Lower leg skin (tissue), 3 donors: ENCODE data around the gene RPL38.
A peak's percentile ranks its signal among the peaks of the same experiment; 100 is the strongest.

Experiments
- POLR2A ChIP-seq, 2 donors: fragments of 450-650 bp; IDR thresholded peaks; one replicate each; pipeline ENCODE4 v1.6.1; 2016 to 2017; ENCODE audit warnings: antibody characterized with exemption in 2 of 2, mild to moderate bottlenecking in 1 of 2, moderate library complexity in 1 of 2
- TF ChIP-seq, protein P1 (sequence below), 3 donors: fragments of 450-650 bp; IDR thresholded peaks; one replicate each; pipeline ENCODE4 v1.5.1; 2016; ENCODE audit warnings: antibody characterized with exemption in 3 of 3, mild to moderate bottlenecking in 3 of 3, moderate library complexity in 2 of 3

DNA sequence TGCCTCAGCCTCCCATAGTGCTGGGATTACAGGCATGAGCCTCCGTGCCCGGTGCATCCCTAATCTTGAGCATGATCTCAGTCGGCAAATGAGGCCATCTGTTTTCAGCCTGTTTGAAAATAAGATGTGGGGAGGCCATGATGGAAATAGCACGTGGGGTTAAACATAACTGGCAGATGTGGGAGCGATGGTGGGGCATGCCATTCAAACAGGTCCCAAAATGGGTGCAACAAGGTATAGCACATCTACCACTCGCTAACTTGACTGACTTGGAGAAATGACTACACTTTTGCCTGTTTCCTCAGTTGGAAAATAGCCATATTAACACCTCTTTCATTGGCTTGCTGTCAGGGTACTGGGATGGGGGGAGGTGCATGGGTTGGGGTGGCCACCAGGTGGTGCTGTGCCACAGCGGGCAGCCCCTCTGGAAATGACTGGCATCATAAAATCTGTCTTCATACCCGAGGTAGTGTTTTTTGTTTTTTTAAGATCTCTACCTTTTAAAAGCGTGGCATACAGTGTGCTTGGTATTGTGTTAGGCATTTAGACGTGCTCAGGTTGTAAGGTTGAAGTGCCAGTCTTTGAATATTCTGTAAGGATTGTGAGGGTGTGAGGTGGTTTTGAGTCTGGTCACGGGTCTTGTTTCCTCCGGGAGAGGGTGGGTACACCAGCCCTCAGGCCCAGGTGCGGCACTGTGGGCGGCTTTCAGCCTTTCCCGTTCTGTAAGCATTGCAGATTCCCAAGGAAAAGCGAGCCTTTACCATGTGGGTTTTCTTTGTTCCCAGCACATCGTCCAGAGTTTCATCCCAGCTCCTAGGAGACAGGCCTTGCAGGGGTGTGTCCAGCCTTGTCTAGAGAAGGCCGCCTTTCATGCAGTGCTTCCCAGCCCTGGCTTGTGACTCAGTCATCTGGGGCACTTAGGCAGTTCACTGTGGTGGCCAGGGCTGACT, 7.0 kb downstream of the RPL38 start:
- TF ChIP-seq, protein P1, sequence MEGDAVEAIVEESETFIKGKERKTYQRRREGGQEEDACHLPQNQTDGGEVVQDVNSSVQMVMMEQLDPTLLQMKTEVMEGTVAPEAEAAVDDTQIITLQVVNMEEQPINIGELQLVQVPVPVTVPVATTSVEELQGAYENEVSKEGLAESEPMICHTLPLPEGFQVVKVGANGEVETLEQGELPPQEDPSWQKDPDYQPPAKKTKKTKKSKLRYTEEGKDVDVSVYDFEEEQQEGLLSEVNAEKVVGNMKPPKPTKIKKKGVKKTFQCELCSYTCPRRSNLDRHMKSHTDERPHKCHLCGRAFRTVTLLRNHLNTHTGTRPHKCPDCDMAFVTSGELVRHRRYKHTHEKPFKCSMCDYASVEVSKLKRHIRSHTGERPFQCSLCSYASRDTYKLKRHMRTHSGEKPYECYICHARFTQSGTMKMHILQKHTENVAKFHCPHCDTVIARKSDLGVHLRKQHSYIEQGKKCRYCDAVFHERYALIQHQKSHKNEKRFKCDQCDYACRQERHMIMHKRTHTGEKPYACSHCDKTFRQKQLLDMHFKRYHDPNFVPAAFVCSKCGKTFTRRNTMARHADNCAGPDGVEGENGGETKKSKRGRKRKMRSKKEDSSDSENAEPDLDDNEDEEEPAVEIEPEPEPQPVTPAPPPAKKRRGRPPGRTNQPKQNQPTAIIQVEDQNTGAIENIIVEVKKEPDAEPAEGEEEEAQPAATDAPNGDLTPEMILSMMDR (IDR thresholded peaks at IDR 0.05): peak in 1 of 3 donors; percentile 52
- no peak for TF ChIP-seq POLR2A (IDR thresholded peaks at IDR 0.05)
